ENCODE data around the gene PPP1R14C.

DNA sequence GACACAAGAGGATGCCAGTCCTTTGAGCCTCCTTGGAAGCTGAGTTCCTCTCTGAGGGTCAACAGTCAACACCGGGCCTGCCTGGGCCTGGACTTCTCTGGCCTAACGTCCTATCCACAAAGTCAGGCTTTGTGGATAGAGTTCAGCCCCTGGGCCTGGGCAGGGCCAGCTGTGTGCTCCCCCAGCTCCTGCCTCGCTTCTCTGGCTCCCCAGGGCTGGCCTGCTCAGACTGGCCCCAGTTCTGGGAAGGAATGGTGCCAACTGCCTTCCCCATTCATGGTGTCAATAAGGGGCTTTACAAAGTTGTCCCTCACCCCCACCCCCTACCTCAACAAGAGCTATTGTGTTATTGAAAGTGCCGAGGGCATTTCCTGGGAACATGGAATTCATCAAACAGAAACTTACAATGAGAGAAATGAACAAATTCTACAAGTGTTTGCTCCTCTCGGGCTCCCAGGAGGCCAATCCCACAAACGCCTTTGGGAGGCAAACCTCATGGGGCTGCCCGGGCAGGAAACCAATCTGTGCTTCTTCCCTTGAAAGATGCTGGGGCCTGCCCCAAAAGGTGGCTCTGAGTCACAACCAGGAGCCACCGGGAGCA, 26.5 kb upstream of the PPP1R14C start:
- TF ChIP-seq, protein P1, sequence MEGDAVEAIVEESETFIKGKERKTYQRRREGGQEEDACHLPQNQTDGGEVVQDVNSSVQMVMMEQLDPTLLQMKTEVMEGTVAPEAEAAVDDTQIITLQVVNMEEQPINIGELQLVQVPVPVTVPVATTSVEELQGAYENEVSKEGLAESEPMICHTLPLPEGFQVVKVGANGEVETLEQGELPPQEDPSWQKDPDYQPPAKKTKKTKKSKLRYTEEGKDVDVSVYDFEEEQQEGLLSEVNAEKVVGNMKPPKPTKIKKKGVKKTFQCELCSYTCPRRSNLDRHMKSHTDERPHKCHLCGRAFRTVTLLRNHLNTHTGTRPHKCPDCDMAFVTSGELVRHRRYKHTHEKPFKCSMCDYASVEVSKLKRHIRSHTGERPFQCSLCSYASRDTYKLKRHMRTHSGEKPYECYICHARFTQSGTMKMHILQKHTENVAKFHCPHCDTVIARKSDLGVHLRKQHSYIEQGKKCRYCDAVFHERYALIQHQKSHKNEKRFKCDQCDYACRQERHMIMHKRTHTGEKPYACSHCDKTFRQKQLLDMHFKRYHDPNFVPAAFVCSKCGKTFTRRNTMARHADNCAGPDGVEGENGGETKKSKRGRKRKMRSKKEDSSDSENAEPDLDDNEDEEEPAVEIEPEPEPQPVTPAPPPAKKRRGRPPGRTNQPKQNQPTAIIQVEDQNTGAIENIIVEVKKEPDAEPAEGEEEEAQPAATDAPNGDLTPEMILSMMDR (IDR thresholded peaks at IDR 0.05), result no peak
- no peak for TF ChIP-seq POLR2AphosphoS5 (IDR thresholded peaks at IDR 0.05)
- TF ChIP-seq POLR2A (IDR thresholded peaks at IDR 0.05), result no peak

Measured in breast epithelium (tissue), 3 donors.